HS-5 (cell line): Measurements from ENCODE around the gene BYSL.

Experiments used
- DNase-seq: peaks from one replicate; pipeline ENCODE4 v3.0.0-alpha.2; 2012; ENCODE audit warnings: low read depth

Gene BYSL

DNA sequence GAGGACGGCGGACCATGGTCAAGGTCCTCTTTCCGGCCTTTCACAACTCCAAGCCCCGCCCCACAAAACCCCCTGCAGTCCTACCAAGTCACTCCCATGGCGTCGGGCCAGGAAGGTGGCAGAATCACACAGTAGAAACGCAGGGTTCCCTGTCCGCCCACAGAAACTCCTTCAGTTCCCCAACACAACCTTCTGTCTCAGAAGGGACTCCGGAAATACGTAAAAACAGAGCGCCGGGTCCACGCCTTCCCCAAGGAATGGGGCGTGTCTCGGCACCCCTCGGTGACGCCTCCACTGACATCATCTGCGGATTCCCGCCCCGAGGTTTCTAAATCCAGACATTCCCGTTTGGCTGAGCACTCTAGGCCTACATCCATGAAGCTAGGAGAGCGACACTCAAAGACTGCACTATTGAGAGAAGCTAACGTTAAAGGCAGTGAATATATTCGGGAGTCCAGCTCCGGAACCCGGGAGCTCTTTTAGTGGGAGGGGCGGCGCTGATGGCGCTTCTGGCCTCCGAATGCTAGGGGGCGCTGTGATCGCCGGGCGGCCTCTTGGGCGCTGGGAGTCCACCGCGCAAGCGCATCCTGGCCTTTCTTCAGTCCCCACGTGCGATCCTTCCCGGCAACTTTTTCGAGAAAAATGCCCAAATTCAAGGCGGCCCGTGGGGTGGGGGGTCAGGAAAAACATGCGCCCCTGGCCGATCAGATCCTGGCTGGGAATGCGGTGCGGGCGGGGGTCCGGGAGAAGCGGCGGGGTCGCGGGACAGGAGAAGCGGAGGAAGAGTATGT lies at the start of gene BYSL, which contains the start of gene MED20:
Gene BYSL, plus strand, starts transcription at position 579 of the 791 bp plus-strand sequence. Its CDS starts 64 bp downstream, at position 643.
Gene MED20, minus strand, starts transcription at position 219 of the 791 bp plus-strand sequence. Its CDS starts 121 bp downstream, at position 98.
- DNase-seq = peak; percentile 89

GRCh38 chr6:41871691-41872090 lies 49.6 kb upstream of the BYSL start:
- DNase-seq = no peak

DNA sequence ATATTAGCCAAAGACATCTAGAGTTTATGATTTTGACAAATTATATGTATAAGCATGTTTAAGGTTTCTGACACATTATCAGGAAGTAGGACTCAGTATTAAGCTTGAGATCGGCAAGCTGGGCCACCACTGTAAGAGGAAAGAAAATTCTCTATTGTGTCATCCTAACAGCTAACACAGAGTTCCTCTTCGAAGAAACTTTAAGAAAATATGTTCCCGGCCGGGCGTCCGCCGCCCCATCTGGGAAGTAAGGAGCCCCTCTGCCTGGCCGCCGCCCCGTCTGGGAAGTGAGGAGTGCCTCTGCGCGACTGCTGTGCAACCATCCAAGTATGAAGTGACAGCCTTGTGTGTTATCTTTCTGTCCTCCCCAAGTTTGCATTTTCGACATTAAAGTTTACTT lies 49.2 kb upstream of the BYSL start:
- no peak for DNase-seq

- DNase-seq = no peak
Measured at GRCh38 chr6:41874741-41875140, 46.6 kb upstream of the BYSL start.

DNA sequence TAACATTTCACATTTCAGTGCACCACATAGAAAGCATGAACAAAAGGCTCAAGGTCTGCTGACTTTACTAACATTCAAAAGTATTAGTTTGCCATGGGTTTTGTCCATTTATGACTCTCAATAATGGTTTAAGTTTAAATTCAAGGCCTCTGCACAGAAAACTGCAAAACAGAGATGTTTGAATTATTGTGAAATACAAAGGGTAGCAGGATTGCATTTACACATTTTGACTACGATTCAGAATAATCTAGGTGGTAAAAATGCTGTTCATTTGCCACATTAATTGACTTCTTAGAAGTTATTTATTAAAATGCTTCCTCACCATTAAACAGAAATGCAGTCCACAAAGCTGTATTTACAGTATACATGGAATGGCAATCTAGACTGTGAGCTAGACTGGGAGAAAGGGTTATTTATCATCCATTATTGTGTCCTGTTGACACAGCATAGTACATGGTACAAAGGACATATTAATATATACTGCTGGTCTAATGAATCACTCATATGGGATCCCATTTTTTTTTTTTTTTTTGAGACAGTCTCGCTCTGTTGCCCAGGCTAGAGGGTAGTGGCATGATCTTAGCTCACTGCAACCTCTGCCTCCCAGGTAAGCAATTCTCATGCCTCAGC lies 44.1 kb upstream of the BYSL start:
- no peak for DNase-seq

- peak; percentile 53 for DNase-seq
Measured at GRCh38 chr6:41878246-41878645, 43.1 kb upstream of the BYSL start.

GRCh38 chr6:41878961-41879405 lies 42.3 kb upstream of the BYSL start:
- DNase-seq = peak; percentile 25

GRCh38 chr6:41881506-41881905 lies 39.8 kb upstream of the BYSL start:
- no peak for DNase-seq

GRCh38 chr6:41884957-41885356 lies 36.3 kb upstream of the BYSL start:
- DNase-seq = no peak

DNA sequence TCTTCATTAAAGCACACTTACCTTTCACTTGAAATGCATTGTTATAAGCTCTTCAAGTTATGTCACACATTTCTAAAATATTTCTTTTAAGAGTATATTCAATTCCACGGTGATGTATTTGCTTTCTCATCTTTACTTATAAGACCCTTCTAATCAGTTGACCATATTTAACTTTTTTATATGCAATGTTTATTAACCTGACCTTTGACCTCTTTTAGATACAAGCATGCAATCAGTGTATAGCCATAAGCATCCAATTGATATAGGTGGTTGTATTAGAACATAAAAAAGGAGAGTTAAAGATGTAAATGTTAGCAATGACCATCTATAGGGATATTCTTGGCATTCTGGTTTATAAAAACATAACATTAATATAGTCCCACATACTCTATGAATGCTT lies 35.4 kb upstream of the BYSL start:
- no peak for DNase-seq

GRCh38 chr6:41887331-41887751 lies 34.0 kb upstream of the BYSL start:
- no peak for DNase-seq

DNA sequence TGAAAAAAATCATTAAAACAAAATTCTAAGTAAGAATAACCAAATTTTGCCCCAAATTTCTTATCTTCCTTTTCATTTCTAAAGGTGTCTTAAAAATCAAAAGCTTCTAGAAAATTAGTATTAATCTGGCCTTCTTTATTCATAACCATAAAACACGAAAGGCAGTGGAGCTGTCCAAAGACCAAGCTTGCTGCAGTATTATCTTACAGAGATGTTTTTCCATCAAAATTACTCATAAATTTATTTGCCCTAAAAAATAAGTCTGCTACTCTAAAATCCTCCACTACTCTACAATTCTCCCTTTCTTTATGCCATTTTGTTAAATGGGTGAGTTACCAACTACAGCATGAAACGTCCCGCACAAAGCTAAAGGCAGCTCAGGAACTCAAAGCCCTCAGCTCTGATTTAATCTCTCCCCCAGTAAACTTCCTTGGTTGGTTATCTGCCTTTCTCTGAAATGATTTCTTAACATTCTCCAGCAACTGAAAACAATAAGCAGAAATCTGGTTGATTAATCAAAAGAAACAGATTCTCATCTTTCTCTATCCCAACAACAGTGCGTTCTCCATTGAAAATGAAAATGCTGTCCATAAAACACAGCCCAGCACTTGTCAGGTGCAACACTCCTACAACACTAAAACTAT lies 28.3 kb upstream of the BYSL start:
- DNase-seq = no peak

DNA sequence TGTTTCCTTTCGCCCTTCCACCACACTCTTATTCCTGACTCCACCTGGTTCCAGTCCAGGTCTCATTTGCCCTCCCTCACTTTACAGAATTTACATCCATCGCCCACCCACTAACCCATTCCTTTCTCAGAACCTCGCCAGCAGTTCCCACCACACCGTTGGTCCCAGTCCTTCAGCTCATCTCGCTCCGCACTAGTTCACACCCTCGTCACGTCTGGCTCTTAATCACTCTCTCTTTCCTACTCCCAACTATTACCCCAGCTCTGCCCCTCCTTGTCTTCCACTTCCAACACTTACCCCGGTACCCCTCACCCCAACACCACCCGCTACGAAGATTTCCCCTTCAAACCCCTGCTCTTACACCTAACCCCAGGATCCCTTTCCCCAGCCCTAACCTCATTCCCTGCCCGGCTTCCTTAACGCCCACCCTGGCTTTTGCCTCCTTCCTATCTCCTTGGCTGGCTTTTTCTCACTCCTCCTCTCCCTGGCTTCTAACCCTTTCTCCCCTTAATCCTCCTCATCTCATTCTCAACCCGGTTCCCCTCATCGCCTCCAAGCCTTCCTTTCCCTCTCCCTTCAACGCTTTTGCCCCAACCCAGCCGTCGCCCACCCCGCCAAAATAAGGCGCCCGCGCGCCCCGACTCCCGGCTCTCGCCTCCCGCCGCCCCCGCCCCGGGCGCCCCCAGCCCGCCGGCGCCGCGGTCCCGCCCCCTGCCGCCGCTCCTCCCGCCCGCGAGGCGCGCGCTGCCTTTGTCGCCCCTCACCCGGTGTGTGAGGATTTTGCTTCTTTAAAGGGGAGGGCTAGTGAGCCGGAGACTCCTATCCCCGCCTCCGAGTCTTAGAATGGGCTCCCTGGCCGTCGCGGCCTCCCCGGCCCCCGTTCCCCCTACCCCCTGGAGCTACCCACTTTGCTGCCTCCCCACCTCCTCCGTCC lies 26.7 kb upstream of the BYSL start:
- no peak for DNase-seq

DNA sequence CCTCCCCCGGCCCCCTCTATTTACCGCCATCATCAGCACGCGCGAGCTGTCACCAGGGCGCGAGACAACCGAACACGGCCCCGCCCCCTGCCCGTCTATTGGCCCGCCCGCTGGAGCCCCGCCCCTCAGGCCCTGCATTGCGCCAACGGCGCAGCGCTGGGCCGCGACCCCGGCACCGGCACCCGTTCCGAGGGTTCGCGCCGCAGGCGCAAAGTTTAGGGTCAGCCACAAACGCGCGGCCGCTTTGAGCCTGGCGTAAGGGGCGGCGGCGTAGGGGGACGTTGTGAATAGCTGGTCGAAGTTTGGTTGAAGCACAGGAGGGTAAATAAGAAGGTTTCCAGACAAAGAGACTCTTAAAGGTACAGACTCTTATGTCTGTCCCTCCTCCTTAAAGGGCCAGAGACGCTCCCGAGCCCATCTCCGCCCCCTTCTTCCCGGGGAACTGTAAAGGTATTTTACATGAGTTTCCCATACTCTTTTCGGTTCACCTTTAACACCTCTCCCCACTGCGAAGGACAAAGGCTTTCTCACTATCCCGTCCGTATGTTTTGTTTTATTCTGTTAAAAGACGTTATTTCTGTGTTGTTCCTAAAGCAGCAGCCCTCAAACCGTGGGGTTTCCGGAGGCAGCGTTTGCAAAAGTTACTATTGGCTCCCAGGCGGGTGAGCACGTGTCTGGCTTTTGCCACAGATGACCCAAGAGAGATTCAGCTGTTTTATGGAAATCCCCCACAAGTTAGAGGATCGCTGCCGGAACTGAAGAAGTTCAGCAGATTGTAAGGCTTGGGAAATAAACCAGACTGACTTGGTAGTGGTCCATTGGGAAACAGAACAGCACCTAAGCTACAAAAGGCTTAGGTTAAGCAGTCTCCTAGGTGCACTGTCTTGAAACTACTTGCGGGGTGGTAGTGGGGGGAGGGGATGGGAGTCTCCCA lies 25.7 kb upstream of the BYSL start, which contains the start of gene USP49:
Gene USP49, minus strand, starts transcription at position 76 of the 934 bp plus-strand sequence. CDS start 88,392 bp downstream, outside the sequence.
- DNase-seq = peak; percentile 53

- DNase-seq = no peak
Measured at GRCh38 chr6:41896281-41896680, 25.0 kb upstream of the BYSL start.

GRCh38 chr6:41900861-41901260 lies 20.4 kb upstream of the BYSL start:
- no peak for DNase-seq

- DNase-seq = no peak
Measured at GRCh38 chr6:41901882-41902519, 19.3 kb upstream of the BYSL start.

GRCh38 chr6:41909727-41910126 lies 11.6 kb upstream of the BYSL start:
- DNase-seq = no peak

DNA sequence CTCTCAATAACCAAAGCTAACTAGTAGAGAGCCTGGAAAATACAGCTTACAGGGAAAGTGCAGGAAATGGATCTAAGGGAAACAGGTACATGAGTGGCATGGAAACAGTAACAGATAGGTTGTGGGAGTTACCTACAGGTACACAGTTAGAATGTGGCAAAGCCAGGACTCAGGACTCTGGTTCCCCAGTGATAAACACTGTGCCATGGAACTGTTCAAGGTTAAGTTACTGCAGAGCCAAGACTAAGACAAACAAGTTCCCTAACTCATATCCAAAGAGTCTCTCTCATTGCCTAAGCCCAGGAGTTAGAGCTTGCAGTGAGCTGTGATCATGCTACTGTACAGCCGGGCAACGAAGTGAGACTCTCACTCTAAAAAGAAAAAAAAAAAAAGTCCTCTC lies 7.0 kb upstream of the BYSL start:
- DNase-seq = no peak
